Kidney (tissue), 14 donors: Measurements from ENCODE around the gene BCKDHB. TPM values are rescaled to one million over a fixed set of nuclear protein-coding genes. Genes with fewer than 3 reads are reported as not detected.
A peak's percentile ranks its signal among the peaks of the same experiment; 100 is the strongest.

Source experiments
- DNase-seq, 5 donors: peaks; one replicate each; pipeline ENCODE4 v3.0.0-alpha.2; 2013 to 2020
- FAIRE-seq: peaks from 2 replicates; lab custom pipeline; 2012; peaks lifted over from hg19 to GRCh38; lab: Jason Lieb, UNC
- H3K27ac ChIP-seq, 2 donors: one replicate each; pipeline ENCODE4 v1.7.0; 2013; ENCODE audit warnings: low read depth in 2 of 2, low read length in 2 of 2, inconsistent platforms in 1 of 2
- H3K27me3 ChIP-seq: one replicate; pipeline ENCODE4 v1.7.1; 2013; ENCODE audit warnings: low read length, inconsistent platforms; ENCODE audit not compliant: control insufficient read depth, insufficient read depth
- H3K36me3 ChIP-seq, 3 donors: one replicate each; pipeline versions ENCODE4 v1.7.0 to v1.7.1; 2013; ENCODE audit warnings: low read length in 3 of 3, control low read depth in 1 of 3, inconsistent platforms in 1 of 3; ENCODE audit not compliant: insufficient read depth in 3 of 3, control insufficient read depth in 2 of 3
- H3K4me1 ChIP-seq, 3 donors: one replicate each; pipeline versions ENCODE4 v1.7.0 to v1.7.1; 2013; ENCODE audit warnings: low read length in 3 of 3, inconsistent platforms in 1 of 3, low read depth in 1 of 3; ENCODE audit not compliant: control insufficient read depth in 2 of 3, insufficient read depth in 2 of 3
- H3K4me3 ChIP-seq, 3 donors: one replicate each; pipeline versions ENCODE4 v1.7.0 to v1.8.1; 2013; ENCODE audit warnings: low read length in 3 of 3, control low read depth in 1 of 3, inconsistent platforms in 1 of 3
- H3K9ac ChIP-seq, 3 donors: one replicate each; pipeline versions ENCODE4 v1.7.0 to v1.7.1; 2013; ENCODE audit warnings: low read length in 3 of 3, control low read depth in 1 of 3, inconsistent platforms in 1 of 3
- H3K9me3 ChIP-seq, 3 donors: one replicate each; pipeline versions ENCODE4 v1.7.0 to v1.7.1; 2013; ENCODE audit warnings: low read length in 3 of 3, control low read depth in 1 of 3, inconsistent platforms in 1 of 3; ENCODE audit not compliant: control insufficient read depth in 2 of 3, insufficient read depth in 1 of 3
- intact Hi-C: fragments of 100-400 bp; cut with DNase I; formaldehyde crosslinking; loops from one replicate; pipeline ENCODE4 v1.11.1; 2022
- polyA plus RNA-seq: library from polyadenylated mRNA; stranded (reverse); fragments of 350-450 nt; fragmentation: Illumina TruSeq; extraction: RNeasy Lipid Tissue Mini Kit (QIAGEN cat#74804); gene quantifications from one replicate; pipeline ENCODE4 v1.2.3, GENCODE V29; 2014; ENCODE audit warnings: low read depth, low replicate concordance; ENCODE audit not compliant: insufficient read depth
- total RNA-seq: library from RNA; stranded (reverse); fragmentation: NEBNext Ultra II Directional; extraction: Animal tissue kit (Norgen Biotek cat#: 25700); gene quantifications from one replicate; pipeline ENCODE4 v1.2.1, GENCODE V29; 2021
- TF ChIP-seq, protein P1 (sequence below): IDR thresholded peaks from 3 replicates; pipeline ENCODE4 v1.5.1; 2012; ENCODE audit warnings: mild to moderate bottlenecking, moderate library complexity, borderline replicate concordance; ENCODE audit not compliant: insufficient read depth; ENCODE audit errors: extremely low read depth
- donor health status: control.
- donor health status: control.
- donor health status: control.
- donor health status: control.
- donor health status: control.
- donor health status: DM: yes; HTN: yes; CAD: no.
- donor health status: Normal renal cell carcinoma (clear cell type).

Gene BCKDHB
- total and polyA plus RNA-seq, 2 donors from 2014 or later, result 21.0 to 22.8 TPM

DNA sequence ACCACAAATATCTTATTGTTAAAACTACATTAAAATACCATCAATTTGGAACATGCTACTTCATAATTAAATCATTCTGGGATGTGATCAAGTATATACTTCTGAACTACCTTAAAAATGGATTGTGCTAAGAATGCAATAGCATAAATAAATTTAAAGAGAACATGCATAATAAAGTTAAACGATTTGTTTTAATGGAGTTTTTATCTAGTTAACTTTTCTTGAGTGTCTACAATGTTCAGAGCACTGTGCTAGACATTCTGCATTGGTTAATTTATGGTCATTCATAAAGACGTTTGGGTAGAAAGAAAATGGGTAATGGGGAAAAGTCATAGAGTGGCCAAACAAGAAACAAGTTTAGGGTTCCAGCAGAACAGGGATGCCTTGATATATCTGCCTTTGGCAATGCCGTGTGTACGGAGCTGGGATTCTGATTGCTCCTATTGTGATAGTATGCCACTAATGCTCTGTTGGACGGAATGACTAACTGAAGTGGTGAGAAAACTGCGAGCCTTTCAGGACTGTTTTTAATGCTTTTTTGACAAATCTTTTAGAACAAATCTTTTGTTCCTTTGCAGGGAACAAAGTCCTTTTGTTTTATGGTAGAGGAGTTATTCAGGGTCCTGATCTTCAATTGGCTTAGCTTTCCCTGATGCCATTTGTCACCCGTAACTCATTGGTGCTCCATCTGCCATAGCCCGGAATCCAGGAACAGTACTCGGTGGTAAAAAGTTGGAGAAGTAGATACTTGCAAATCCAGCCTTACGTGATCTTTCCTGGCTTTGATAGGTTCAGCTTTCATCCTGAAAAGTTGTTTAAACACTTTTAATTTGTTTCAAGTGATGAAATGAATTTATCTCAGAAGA, 162.6 kb downstream of the BCKDHB start:
- no peaks in the 10 kb centered on the region for H3K36me3 ChIP-seq
- H3K4me1 ChIP-seq, result no peaks in the 10 kb centered on the region
- no peak overlapping the region for H3K4me3 ChIP-seq
- H3K9me3 ChIP-seq, result no peaks in the 10 kb centered on the region
- TF ChIP-seq, protein P1, sequence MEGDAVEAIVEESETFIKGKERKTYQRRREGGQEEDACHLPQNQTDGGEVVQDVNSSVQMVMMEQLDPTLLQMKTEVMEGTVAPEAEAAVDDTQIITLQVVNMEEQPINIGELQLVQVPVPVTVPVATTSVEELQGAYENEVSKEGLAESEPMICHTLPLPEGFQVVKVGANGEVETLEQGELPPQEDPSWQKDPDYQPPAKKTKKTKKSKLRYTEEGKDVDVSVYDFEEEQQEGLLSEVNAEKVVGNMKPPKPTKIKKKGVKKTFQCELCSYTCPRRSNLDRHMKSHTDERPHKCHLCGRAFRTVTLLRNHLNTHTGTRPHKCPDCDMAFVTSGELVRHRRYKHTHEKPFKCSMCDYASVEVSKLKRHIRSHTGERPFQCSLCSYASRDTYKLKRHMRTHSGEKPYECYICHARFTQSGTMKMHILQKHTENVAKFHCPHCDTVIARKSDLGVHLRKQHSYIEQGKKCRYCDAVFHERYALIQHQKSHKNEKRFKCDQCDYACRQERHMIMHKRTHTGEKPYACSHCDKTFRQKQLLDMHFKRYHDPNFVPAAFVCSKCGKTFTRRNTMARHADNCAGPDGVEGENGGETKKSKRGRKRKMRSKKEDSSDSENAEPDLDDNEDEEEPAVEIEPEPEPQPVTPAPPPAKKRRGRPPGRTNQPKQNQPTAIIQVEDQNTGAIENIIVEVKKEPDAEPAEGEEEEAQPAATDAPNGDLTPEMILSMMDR, result no peak
- FAIRE-seq (peak; percentile 39), DNase-seq (no peak)
- H3K27ac ChIP-seq, result no peak overlapping the region
- no peaks in the 10 kb centered on the region for H3K27me3 ChIP-seq
- no peak overlapping the region for H3K9ac ChIP-seq
- intact Hi-C loops, result no loop called here

DNA sequence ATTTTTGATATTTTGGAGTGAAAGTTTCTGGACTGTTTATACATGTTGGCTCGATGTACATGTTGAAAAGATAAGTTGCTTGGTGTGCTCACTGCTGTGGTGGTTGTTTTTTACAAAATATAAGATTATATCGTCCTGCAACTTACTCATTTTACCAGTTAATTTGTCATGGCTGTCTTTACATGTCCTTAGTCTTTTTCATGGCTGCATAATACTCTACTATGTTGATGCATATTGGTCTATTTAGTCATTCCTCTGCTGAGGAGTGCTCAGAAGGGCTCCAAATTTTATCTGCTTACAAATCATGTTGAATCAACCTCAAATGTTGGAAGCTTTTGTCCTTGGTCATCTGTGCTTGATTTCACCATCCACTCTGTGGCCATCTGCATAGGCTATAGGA, 164.6 kb downstream of the BCKDHB start:
- Histone ChIP-seq H3K9ac (no peak overlapping the region), H3K27ac (no peak overlapping the region), H3K36me3 (no peaks in the 10 kb centered on the region), H3K4me3 (no peak overlapping the region), H3K9me3 (no peaks in the 10 kb centered on the region), H3K4me1 (no peaks in the 10 kb centered on the region), H3K27me3 (no peaks in the 10 kb centered on the region)
- no peak for DNase-seq
- no peak for FAIRE-seq
- TF ChIP-seq, protein P1, result no peak
- intact Hi-C loops, result no loop called here

DNA sequence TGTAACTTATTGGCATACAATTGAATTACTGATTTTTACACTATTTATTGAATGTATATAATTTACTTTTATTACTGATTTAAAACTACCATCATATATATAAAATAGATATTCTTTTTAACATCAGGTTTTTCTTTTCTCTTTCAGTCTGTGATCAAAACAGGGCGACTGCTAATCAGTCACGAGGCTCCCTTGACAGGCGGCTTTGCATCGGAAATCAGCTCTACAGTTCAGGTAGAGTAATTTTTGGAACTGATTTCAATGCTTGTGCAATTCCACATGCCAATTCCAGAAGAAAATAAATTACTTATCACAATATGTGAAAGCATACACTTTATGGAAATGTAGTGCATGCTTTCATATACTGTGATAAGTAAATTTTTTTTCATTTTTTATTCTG, 166.5 kb downstream of the BCKDHB start:
- intact Hi-C loops, result no loop called here
- Histone ChIP-seq H3K9ac (no peak overlapping the region), H3K36me3 (no peaks in the 10 kb centered on the region), H3K4me1 (no peaks in the 10 kb centered on the region), H3K4me3 (no peak overlapping the region), H3K27me3 (no peaks in the 10 kb centered on the region), H3K9me3 (no peaks in the 10 kb centered on the region), H3K27ac (no peak overlapping the region)
- TF ChIP-seq, protein P1, result no peak
- no peak for FAIRE-seq
- no peak for DNase-seq
